HepG2 (cell line): ENCODE results near the gene NOCT. TPM values are rescaled to one million over a fixed set of nuclear protein-coding genes. Genes with fewer than 3 reads are reported as not detected.
A peak's percentile ranks its signal among the peaks of the same experiment; 100 is the strongest.

ENCODE experiments used
- ATF7 ChIP-seq, 2 experiments: fragments of 450-650 bp in 1 of 2; sonication (generic) in 1 of 2; formaldehyde crosslinking in 1 of 2; IDR thresholded peaks; 2 replicates each; pipeline versions ENCODE4 v1.4.0 to v1.6.1; 2016 to 2020; ENCODE audit warnings: antibody characterized with exemption in 1 of 2, mild to moderate bottlenecking in 1 of 2, missing genetic modification reagents in 1 of 2
- FIP1L1 ChIP-seq: fragments of 200-400 bp; formaldehyde crosslinking; IDR thresholded peaks from 2 replicates; pipeline ENCODE4 v1.6.1; 2018; ENCODE audit warnings: low read depth, mild to moderate bottlenecking, low read length, moderate library complexity, borderline replicate concordance; ENCODE audit not compliant: insufficient read depth
- GPBP1L1 ChIP-seq: sonication (generic); formaldehyde crosslinking; IDR thresholded peaks from 2 replicates; pipeline ENCODE4 v1.5.0; 2020; ENCODE audit warnings: mild to moderate bottlenecking, missing genetic modification reagents
- HOXA7 ChIP-seq: sonication (generic); formaldehyde crosslinking; IDR thresholded peaks from 2 replicates; pipeline ENCODE4 v1.8.1; 2022; ENCODE audit warnings: mild to moderate bottlenecking, missing genetic modification reagents, moderate library complexity
- KMT2A ChIP-seq: sonication (generic); formaldehyde crosslinking; IDR thresholded peaks from 2 replicates; pipeline ENCODE4 v1.4.0; 2020; ENCODE audit warnings: missing genetic modification reagents
- NBN ChIP-seq: fragments of 450-650 bp; conservative IDR thresholded peaks from 2 replicates; pipeline ENCODE4 v1.6.1; 2017
- PCBP2 ChIP-seq: fragments of 200-400 bp; formaldehyde crosslinking; optimal IDR thresholded peaks from 2 replicates; pipeline ENCODE3; 2018; ENCODE audit warnings: low read length, low read depth; ENCODE audit not compliant: poor library complexity, severe bottlenecking
- SP140L ChIP-seq: sonication (generic); formaldehyde crosslinking; IDR thresholded peaks from 2 replicates; pipeline ENCODE4 v1.4.0; 2020; ENCODE audit warnings: missing genetic modification reagents, borderline replicate concordance
- TIGD3 ChIP-seq: sonication (generic); formaldehyde crosslinking; IDR thresholded peaks from 2 replicates; pipeline ENCODE4 v1.5.1; 2020; ENCODE audit warnings: mild to moderate bottlenecking, missing genetic modification reagents, borderline replicate concordance
- TOE1 ChIP-seq: sonication (generic); formaldehyde crosslinking; IDR thresholded peaks from 2 replicates; pipeline ENCODE4 v1.4.0; 2020; ENCODE audit warnings: mild to moderate bottlenecking, missing genetic modification reagents
- UBTF ChIP-seq: sonication (generic); formaldehyde crosslinking; IDR thresholded peaks from 2 replicates; pipeline ENCODE4 v1.4.0; 2020; ENCODE audit warnings: mild to moderate bottlenecking, missing genetic modification reagents
- ZNF121 ChIP-seq: sonication (generic); formaldehyde crosslinking; IDR thresholded peaks from 2 replicates; pipeline ENCODE4 v1.5.0; 2020; ENCODE audit warnings: mild to moderate bottlenecking, missing genetic modification reagents
- ZNF446 ChIP-seq: sonication (generic); formaldehyde crosslinking; IDR thresholded peaks from 2 replicates; pipeline ENCODE4 v1.5.0; 2020; ENCODE audit warnings: mild to moderate bottlenecking, missing genetic modification reagents
- ZNF615 ChIP-seq: sonication (generic); formaldehyde crosslinking; IDR thresholded peaks from 2 replicates; pipeline ENCODE4 v1.5.0; 2020; ENCODE audit warnings: mild to moderate bottlenecking, missing genetic modification reagents, borderline replicate concordance
- ZNF761 ChIP-seq: sonication (generic); formaldehyde crosslinking; conservative IDR thresholded peaks from 2 replicates; pipeline ENCODE4 v1.4.0; 2020; ENCODE audit warnings: mild to moderate bottlenecking, missing genetic modification reagents
- ZNF772 ChIP-seq: sonication (generic); formaldehyde crosslinking; IDR thresholded peaks from 2 replicates; pipeline ENCODE4 v1.5.0; 2020; ENCODE audit warnings: mild to moderate bottlenecking, missing genetic modification reagents
- ZNF776 ChIP-seq: sonication (generic); formaldehyde crosslinking; IDR thresholded peaks from 2 replicates; pipeline ENCODE4 v1.4.0; 2020; ENCODE audit warnings: mild to moderate bottlenecking, missing genetic modification reagents
- ZNF790 ChIP-seq: sonication (generic); formaldehyde crosslinking; IDR thresholded peaks from 2 replicates; pipeline ENCODE4 v1.8.0; 2022; ENCODE audit warnings: missing genetic modification reagents, mild to moderate bottlenecking, borderline replicate concordance
- ZSCAN20 ChIP-seq: sonication (generic); formaldehyde crosslinking; IDR thresholded peaks from 2 replicates; pipeline ENCODE4 v1.4.0; 2020; ENCODE audit warnings: missing genetic modification reagents, mild to moderate bottlenecking, borderline replicate concordance
- ZSCAN29 ChIP-seq: sonication (generic); formaldehyde crosslinking; conservative IDR thresholded peaks from 2 replicates; pipeline ENCODE4 v1.4.0; 2020; ENCODE audit warnings: mild to moderate bottlenecking, missing genetic modification reagents
- ZSCAN30 ChIP-seq: sonication (generic); formaldehyde crosslinking; IDR thresholded peaks from 2 replicates; pipeline ENCODE4 v1.5.0; 2020; ENCODE audit warnings: mild to moderate bottlenecking, missing genetic modification reagents
- polyA plus RNA-seq, 8 experiments: library from polyadenylated mRNA; depleted of rRNA in 3 of 8; stranded (reverse) in 7 of 8; unstranded in 1 of 8; fragments of >200 nt; fragmentation: Illumina TruSeq in 4 of 8; extraction: Trizol in 4 of 8; gene quantifications; 2 replicates each; pipeline versions ENCODE4 v1.2.1 to v1.2.3, GENCODE V29; 2011 to 2016; ENCODE audit warnings: low read depth in 4 of 8, missing spikeins in 1 of 8, mixed read lengths in 1 of 8; ENCODE audit not compliant: insufficient read depth in 1 of 8
- total RNA-seq, 5 experiments: library from RNA; depleted of rRNA; stranded (reverse); fragments of >200 nt; fragmentation: Illumina TruSeq; extraction: Trizol; gene quantifications; 2 replicates each; pipeline ENCODE4 v1.2.3, GENCODE V29; 2016; ENCODE audit warnings: low read depth in 1 of 5
- TF ChIP-seq, protein P1 (sequence below): sonication (generic); formaldehyde crosslinking; IDR thresholded peaks from 2 replicates; pipeline ENCODE4 v1.4.0; 2020; ENCODE audit warnings: mild to moderate bottlenecking, missing genetic modification reagents

Gene NOCT
- total and polyA plus RNA-seq, 2 of the 13 experiments (the other 11 are each of a cell fraction or from before 2014, with no cell fraction given), result 3.6 to 13.1 TPM

- TF ChIP-seq GPBP1L1 (no peak), ZNF776 (CRISPR knock-in tag) (0 out of 2 replicates have a peak, but pooled peaks have one; percentile 51), ZNF761 (no peak), TIGD3 (CRISPR knock-in tag) (no peak), ATF7 (IDR thresholded peaks at IDR 0.05) (no peak), ATF7 (CRISPR knock-in tag; IDR thresholded peaks at IDR 0.05) (no peak), HOXA7 (CRISPR knock-in tag) (0 out of 2 replicates have a peak, but pooled peaks have one; percentile 22), ZNF772 (CRISPR knock-in tag) (peak; percentile 57; the same call in 1 of the 2 replicates), ZNF121 (CRISPR knock-in tag) (no peak; the same call in 1 of the 2 replicates), TOE1 (CRISPR knock-in tag) (no peak), SP140L (CRISPR knock-in tag) (no peak), ZNF790 (CRISPR knock-in tag) (no peak), ZSCAN29 (CRISPR knock-in tag) (peak; percentile 70; the same call in 1 of the 2 replicates), ZNF446 (no peak), ZNF615 (CRISPR knock-in tag) (no peak), UBTF (CRISPR knock-in tag) (peak; percentile 98), NBN (no peak), KMT2A (CRISPR knock-in tag) (peak; percentile 78; the same call in 1 of the 2 replicates), ZSCAN30 (CRISPR knock-in tag) (no peak), PCBP2 (no peak), ZSCAN20 (CRISPR knock-in tag) (no peak), FIP1L1 (no peak)
- TF ChIP-seq, protein P1, sequence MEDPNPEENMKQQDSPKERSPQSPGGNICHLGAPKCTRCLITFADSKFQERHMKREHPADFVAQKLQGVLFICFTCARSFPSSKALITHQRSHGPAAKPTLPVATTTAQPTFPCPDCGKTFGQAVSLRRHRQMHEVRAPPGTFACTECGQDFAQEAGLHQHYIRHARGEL (CRISPR knock-in tag), result no peak
Observed at GRCh38 chr4:139083956-139084803, 68.6 kb downstream of the NOCT start (continued).
